Osteocyte (in vitro differentiated cells): ENCODE data around the gene HTT. TPM values are rescaled to one million over a fixed set of nuclear protein-coding genes. Genes with fewer than 3 reads are reported as not detected.

ENCODE experiments used
- DNase-seq: peaks from one replicate; pipeline ENCODE4 v3.0.0; 2021; ENCODE audit warnings: mixed read lengths; ENCODE audit not compliant: unreplicated experiment; ENCODE audit errors: extremely low spot score
- H3K27ac Mint-ChIP-seq: one replicate; pipeline ENCODE4 v1.8.0; 2021; ENCODE audit warnings: mild to moderate bottlenecking, mixed read lengths; ENCODE audit not compliant: unreplicated experiment
- H3K27me3 Mint-ChIP-seq: one replicate; pipeline ENCODE4 v1.8.0; 2021; ENCODE audit warnings: mixed read lengths; ENCODE audit not compliant: unreplicated experiment
- H3K36me3 Mint-ChIP-seq: one replicate; pipeline ENCODE4 v1.8.0; 2021; ENCODE audit warnings: mixed read lengths; ENCODE audit not compliant: unreplicated experiment
- H3K4me1 Mint-ChIP-seq: one replicate; pipeline ENCODE4 v1.8.0; 2021; ENCODE audit warnings: mixed read lengths; ENCODE audit not compliant: unreplicated experiment
- H3K4me3 Mint-ChIP-seq: one replicate; pipeline ENCODE4 v1.8.0; 2021; ENCODE audit warnings: mild to moderate bottlenecking, moderate library complexity, mixed read lengths; ENCODE audit not compliant: unreplicated experiment
- H3K9me3 Mint-ChIP-seq: one replicate; pipeline ENCODE4 v1.8.0; 2021; ENCODE audit warnings: mixed read lengths; ENCODE audit not compliant: unreplicated experiment
- total RNA-seq: library from RNA; stranded (reverse); gene quantifications from 2 replicates; pipeline ENCODE4 v1.2.1, GENCODE V29; 2021
- TF ChIP-seq, protein P1 (sequence below): fragments of 200-600 bp; sonication (generic); IDR thresholded peaks from 2 replicates; pipeline ENCODE4 v1.5.0; 2021; ENCODE audit warnings: antibody characterized with exemption, mild to moderate bottlenecking, moderate library complexity

The HTT gene
- total RNA-seq, 1 donor from 2014 or later = 51.3 TPM

DNA sequence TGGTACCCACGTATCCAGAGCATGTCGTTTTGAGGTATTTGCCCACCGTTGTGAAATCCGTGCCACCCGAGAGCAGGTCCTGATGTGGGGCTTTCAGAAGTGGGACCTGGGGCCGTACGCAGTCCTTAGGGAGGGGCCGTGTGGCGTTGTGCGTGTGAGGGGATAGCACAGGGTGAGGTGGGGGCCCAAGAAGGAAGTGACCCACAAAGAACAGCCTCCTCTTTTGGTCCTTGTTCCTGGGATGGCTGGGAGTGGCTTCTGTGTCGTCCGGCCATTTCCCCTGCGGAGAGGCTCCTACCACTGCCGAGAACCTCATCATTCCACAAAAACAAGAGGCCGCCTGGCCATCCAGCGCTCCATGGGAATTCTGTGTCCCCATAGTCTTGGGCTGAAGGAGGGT, 157.5 kb downstream of the HTT start:
- peaks cover 30% of the 10 kb centered on the region for H3K36me3 Mint-ChIP-seq
- no peak overlapping the region for H3K4me3 Mint-ChIP-seq
- TF ChIP-seq, protein P1, sequence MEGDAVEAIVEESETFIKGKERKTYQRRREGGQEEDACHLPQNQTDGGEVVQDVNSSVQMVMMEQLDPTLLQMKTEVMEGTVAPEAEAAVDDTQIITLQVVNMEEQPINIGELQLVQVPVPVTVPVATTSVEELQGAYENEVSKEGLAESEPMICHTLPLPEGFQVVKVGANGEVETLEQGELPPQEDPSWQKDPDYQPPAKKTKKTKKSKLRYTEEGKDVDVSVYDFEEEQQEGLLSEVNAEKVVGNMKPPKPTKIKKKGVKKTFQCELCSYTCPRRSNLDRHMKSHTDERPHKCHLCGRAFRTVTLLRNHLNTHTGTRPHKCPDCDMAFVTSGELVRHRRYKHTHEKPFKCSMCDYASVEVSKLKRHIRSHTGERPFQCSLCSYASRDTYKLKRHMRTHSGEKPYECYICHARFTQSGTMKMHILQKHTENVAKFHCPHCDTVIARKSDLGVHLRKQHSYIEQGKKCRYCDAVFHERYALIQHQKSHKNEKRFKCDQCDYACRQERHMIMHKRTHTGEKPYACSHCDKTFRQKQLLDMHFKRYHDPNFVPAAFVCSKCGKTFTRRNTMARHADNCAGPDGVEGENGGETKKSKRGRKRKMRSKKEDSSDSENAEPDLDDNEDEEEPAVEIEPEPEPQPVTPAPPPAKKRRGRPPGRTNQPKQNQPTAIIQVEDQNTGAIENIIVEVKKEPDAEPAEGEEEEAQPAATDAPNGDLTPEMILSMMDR = no peak
- no peak for DNase-seq
- no peaks in the 10 kb centered on the region for H3K9me3 Mint-ChIP-seq
- no peaks in the 10 kb centered on the region for H3K27me3 Mint-ChIP-seq
- no peak overlapping the region for H3K27ac Mint-ChIP-seq
- H3K4me1 Mint-ChIP-seq = no peaks in the 10 kb centered on the region

DNA sequence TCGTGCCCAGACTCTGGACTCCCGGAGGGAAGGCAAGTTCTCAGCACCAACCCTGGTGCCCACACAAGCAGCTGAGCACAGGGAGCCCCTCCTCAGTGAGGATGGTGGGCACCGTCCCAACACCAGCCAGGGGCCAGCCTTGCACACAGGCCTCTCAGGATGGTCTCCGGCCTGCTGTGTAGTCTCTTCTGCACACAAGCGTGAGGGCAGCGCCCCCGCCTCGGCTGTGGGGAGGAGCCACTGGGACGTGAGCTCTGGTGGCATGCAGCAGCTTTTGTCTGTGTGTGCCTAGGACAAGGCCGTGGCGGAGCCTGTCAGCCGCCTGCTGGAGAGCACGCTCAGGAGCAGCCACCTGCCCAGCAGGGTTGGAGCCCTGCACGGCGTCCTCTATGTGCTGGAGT, 158.4 kb downstream of the HTT start:
- Mint-ChIP-seq H3K27me3 (no peaks in the 10 kb centered on the region), H3K36me3 (peaks cover 30% of the 10 kb centered on the region), H3K9me3 (no peaks in the 10 kb centered on the region), H3K27ac (no peak overlapping the region), H3K4me3 (no peak overlapping the region), H3K4me1 (no peaks in the 10 kb centered on the region)
- TF ChIP-seq, protein P1 = no peak
- DNase-seq = no peak

DNA sequence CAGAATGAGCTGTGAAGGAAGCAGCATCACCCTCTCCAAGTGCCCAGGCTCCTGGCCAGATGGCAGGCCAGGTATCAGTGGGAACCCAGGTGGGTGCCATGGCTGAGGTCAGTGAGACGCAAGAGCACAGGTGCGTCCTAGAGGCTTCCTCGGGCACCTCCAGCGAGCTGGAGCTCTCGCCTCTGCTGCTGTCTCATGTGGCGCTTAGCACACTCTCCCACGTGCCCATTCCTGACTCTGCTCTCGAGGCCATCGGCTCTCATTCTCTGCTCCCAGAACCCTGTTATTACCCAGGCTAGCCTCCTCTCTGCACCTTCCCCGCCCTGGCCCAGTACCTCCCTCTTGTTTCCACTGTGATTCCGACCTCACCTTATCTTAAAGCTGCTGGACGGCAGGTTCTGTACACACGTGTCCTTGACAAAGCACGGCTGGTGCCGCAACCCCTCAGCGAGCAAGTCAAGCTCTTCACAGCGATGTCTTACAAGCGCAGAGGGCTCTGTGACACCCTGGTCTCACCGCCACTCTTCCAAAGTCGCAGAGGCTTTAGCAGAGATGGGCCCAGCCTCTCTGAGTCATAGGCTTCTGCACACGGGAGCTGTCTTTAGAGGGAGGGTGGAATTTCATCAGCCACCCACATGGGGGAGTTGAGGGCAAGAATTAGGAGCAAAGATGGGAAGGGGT, 159.1 kb downstream of the HTT start:
- Mint-ChIP-seq H3K27me3 (no peaks in the 10 kb centered on the region), H3K4me1 (no peaks in the 10 kb centered on the region), H3K9me3 (no peaks in the 10 kb centered on the region), H3K36me3 (peaks cover 32% of the 10 kb centered on the region), H3K4me3 (no peak overlapping the region), H3K27ac (peak overlapping the region; percentile 54)
- TF ChIP-seq, protein P1 = no peak
- DNase-seq = no peak

DNA sequence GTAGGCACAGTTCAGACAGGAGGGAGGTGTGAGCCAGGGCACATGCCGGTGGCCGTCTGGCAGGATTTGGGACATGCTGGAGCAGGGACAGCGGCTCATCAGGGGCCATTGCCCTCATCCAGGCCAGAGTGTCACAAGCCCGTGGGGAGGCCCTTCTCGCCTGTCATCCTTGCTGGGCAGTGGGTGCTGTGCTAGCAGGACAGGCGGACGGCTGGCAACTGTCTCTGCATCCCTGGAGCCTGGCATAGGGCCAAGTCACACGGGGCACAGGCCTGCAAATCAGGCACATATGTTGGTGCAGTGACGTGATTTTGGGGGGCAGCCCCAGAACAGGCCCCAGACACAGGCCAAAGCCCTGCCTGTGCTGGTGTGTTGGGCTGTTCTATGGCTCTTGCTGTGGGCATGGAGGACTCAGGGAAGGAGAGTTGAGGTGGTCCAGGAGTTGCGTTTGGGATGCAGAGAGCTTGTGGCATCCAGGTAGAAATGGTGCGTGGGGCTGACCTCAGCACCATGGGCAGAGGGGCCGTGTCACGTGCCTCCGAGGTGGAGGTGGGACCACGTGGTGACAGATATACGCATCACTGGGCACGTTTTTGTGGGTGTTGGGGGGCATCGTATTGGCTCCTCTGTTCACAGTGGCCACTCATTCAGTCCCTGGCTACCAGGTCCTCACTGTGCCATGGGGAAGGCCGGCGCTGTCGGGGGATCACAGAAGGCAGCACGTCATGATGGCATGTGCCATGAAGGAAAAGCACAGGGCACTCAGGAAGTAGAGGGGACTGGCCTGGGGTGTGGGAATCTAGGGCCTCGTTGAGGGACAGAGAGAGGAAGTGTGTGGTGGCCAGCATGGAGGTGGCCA, 159.9 kb downstream of the HTT start:
- no peak overlapping the region for H3K4me3 Mint-ChIP-seq

DNA sequence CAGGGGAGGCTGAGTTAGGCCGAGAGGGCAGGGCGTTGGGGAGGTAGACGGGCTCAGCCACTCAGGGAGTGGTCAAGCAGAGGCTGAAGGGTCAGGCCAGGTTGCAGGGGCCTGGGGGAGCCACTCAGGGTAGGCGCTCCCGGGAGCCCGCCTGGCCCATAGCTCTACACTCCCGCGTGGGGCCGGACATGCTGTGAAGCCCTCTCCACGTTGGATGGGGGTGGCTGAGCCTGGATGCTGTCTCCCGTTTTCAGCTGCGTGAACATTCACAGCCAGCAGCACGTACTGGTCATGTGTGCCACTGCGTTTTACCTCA, 160.5 kb downstream of the HTT start:
- Mint-ChIP-seq H3K27me3 (no peaks in the 10 kb centered on the region), H3K9me3 (no peaks in the 10 kb centered on the region), H3K4me1 (no peaks in the 10 kb centered on the region), H3K27ac (no peak overlapping the region), H3K4me3 (no peak overlapping the region), H3K36me3 (peaks cover 20% of the 10 kb centered on the region)
- TF ChIP-seq, protein P1 = no peak
- DNase-seq = no peak

More for the DNA sequence above, 159.9 kb downstream of the HTT start:
- Mint-ChIP-seq H3K27ac (no peak overlapping the region), H3K9me3 (no peaks in the 10 kb centered on the region), H3K4me1 (no peaks in the 10 kb centered on the region), H3K36me3 (peaks cover 24% of the 10 kb centered on the region), H3K27me3 (no peaks in the 10 kb centered on the region)
- TF ChIP-seq, protein P1 = no peak
- DNase-seq = no peak
